GM23248 (cell line): ENCODE measurements around the gene ADAMTS9.

Source experiments
- EZH2 ChIP-seq: fragments of 200-600 bp; sonication (generic); IDR thresholded peaks from 2 replicates; pipeline ENCODE4 v1.6.1; 2018; ENCODE audit warnings: antibody characterized with exemption, mild to moderate bottlenecking; ENCODE audit not compliant: insufficient read depth, poor library complexity, severe bottlenecking
- EZH2phosphoT487 ChIP-seq: fragments of 200-600 bp; sonication (generic); IDR thresholded peaks from 2 replicates; pipeline ENCODE4 v1.6.1; 2018; ENCODE audit warnings: antibody characterized with exemption, moderate library complexity, mild to moderate bottlenecking, low read depth; ENCODE audit not compliant: insufficient read depth

DNA sequence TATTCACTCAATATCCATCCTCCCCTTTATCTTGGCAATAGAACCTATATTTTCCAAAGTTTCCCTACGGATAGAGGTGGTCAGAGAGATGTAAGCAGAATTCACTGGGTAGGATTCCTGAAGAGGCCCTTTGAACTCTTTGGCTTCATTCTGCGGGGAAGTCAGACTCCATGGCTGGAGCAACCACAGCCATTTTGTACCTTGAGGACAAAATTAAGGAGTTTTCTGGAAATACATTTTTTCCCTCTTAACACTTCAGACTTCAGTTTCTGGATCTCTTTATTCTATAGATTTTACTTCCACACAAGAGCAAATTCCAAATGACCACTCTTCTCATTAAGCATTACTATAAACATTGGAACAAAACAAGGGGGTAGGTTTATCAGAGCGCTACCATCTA, 43.3 kb downstream of the ADAMTS9 start:
- TF ChIP-seq EZH2phosphoT487 (no peak), EZH2 (no peak)
